ENCODE data around the gene RUNDC3A. TPM values are rescaled to one million over a fixed set of nuclear protein-coding genes. Genes with fewer than 3 reads are reported as not detected.

Gene RUNDC3A
- total and polyA plus RNA-seq, 9 donors, result 0.24 to 5.4 (median 1.5) TPM

- no peak for TF ChIP-seq CTCF (IDR thresholded peaks at IDR 0.05)
- TF ChIP-seq EP300 (IDR thresholded peaks at IDR 0.05), result no peak
- no peak for TF ChIP-seq POLR2A (IDR thresholded peaks at IDR 0.05)
- WGBS, 3 donors, result 93 to 100% (median 98%) methylated on average over 4 of the region's 4 CpGs
- Histone ChIP-seq H3K27ac (no peak overlapping the region), H3K4me3 (no peak overlapping the region), H3K4me1 (ENCODE audit: insufficient read depth) (peaks cover 12% of the 10 kb centered on the region), H3K36me3 (no peaks in the 10 kb centered on the region), H3K9me3 (no peaks in the 10 kb centered on the region), H3K27me3 (no peaks in the 10 kb centered on the region)
- intact Hi-C loops (cut with DNase I), result no loop called here
- no peak for DNase-seq
These were observed 24.4 kb upstream of the RUNDC3A start for GRCh38 chr17:44284024-44284400.

- intact Hi-C loops (cut with DNase I), result no loop called here
- Histone ChIP-seq H3K4me1 (ENCODE audit: insufficient read depth) (no peaks in the 10 kb centered on the region), H3K27ac (no peak overlapping the region), H3K27me3 (no peaks in the 10 kb centered on the region), H3K4me3 (no peak overlapping the region), H3K36me3 (no peaks in the 10 kb centered on the region), H3K9me3 (no peaks in the 10 kb centered on the region)
- 58 to 65% (median 58%) methylated on average over 8 of the region's 8 CpGs for WGBS, 3 donors
- TF ChIP-seq CTCF (IDR thresholded peaks at IDR 0.05) (no peak), POLR2A (IDR thresholded peaks at IDR 0.05) (no peak), EP300 (IDR thresholded peaks at IDR 0.05) (no peak)
- no peak for DNase-seq
These were observed 20.8 kb upstream of the RUNDC3A start for GRCh38 chr17:44287651-44288050.

DNA sequence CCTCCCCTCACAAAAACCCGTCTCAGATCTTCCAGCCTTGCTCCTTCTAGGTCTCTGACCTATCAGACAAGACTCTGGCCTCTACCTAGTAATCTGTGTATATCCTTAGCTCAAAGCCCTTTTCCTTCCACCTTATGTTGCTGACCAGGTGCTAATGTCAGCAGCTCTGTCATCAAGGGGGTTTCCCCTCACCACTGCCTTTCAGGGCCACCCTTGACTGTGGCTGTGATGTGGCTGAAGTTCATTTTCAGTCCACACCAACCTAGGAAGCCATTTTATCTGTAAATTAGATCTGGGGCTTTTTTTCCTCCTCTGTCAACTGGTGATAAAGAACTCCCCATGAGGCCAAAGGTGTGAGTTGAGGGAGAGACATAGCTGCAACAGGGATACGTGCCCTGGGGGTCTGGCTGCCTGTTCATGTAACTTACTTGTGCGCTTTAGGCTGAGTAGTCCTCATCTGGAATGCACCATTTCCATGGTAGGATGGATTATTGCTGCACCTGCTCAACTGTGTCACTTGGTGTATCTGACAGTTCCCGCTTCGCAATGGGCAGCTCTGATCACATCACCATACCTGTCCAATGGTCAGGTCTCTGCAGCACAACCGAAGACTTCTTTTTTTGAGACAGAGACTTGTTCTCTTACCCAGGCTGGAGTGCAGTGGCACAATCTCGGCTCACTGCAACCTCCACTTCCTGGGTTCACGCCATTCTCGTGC is 14.7 kb upstream of the RUNDC3A start:
- intact Hi-C loops (cut with DNase I), result no loop called here
- H3K27me3 ChIP-seq, result no peaks in the 10 kb centered on the region
- H3K4me1 ChIP-seq (ENCODE audit: insufficient read depth), result no peaks in the 10 kb centered on the region
- no peak overlapping the region for H3K4me3 ChIP-seq
- H3K27ac ChIP-seq, result no peak overlapping the region
- DNase-seq, result no peak
- no peaks in the 10 kb centered on the region for H3K36me3 ChIP-seq
- no peaks in the 10 kb centered on the region for H3K9me3 ChIP-seq
- 83 to 86% (median 84%) methylated on average over 9 of the region's 9 CpGs for WGBS, 3 donors
- no peak for TF ChIP-seq CTCF (IDR thresholded peaks at IDR 0.05)
- no peak for TF ChIP-seq POLR2A (IDR thresholded peaks at IDR 0.05)
- no peak for TF ChIP-seq EP300 (IDR thresholded peaks at IDR 0.05)

DNA sequence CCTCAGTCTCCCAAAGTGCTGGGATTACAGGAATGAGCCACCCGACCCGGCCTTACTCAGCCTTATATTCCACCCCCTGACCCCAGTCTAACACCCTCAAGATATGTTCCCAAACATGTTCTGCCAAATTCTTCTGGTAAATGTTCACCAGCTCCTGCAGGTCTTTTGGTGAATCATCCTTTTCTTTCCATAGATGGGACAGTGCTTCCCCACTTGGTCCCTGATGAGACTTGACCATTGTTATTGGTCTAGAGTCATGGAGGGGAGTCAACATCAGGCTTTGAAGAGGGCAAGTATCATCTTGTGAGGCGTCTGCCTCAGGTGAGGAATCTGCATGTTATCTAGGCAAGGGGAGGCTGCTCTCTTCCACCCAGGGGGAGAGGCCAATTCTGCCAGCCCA is 10.4 kb upstream of the RUNDC3A start:
- no peak for DNase-seq
- Histone ChIP-seq H3K27me3 (no peaks in the 10 kb centered on the region), H3K27ac (no peak overlapping the region), H3K9me3 (no peaks in the 10 kb centered on the region), H3K4me1 (ENCODE audit: insufficient read depth) (no peaks in the 10 kb centered on the region), H3K4me3 (no peak overlapping the region), H3K36me3 (no peaks in the 10 kb centered on the region)
- 75 to 84% (median 75%) methylated on average over 3 of the region's 3 CpGs for WGBS, 3 donors
- TF ChIP-seq POLR2A (IDR thresholded peaks at IDR 0.05), result no peak
- no peak for TF ChIP-seq CTCF (IDR thresholded peaks at IDR 0.05)
- TF ChIP-seq EP300 (IDR thresholded peaks at IDR 0.05), result no peak
- intact Hi-C loops (cut with DNase I), result loop anchor here in 1 of 4 donors (5.0 kb wide), 1 partner anchor 1511 kb away; no protein-coding TSS in a partner anchor

Data from ovary (tissue), 9 donors.